HepG2 (cell line): ENCODE data around the gene ZIC3.

ENCODE experiments used
- ARNT2 ChIP-seq: sonication (generic); formaldehyde crosslinking; IDR thresholded peaks from 2 replicates; pipeline ENCODE4 v1.8.0; 2022; ENCODE audit warnings: mild to moderate bottlenecking, low read depth, missing genetic modification reagents, moderate library complexity
- FOXP1 ChIP-seq, 2 experiments: fragments of 450-650 bp in 1 of 2; IDR thresholded peaks; 2 replicates each; pipeline ENCODE4 v1.6.1; 2017 to 2018; ENCODE audit warnings: antibody characterized with exemption in 1 of 2
- HDAC6 ChIP-seq: fragments of 200-600 bp; sonication (generic); IDR thresholded peaks from 2 replicates; pipeline ENCODE4 v1.7.0; 2017; ENCODE audit warnings: mild to moderate bottlenecking, antibody characterized with exemption, low read length, low read depth
- KLF6 ChIP-seq: IDR thresholded peaks from 2 replicates; pipeline ENCODE4 v1.8.0; 2016; ENCODE audit warnings: missing biosample characterization, missing genetic modification reagents
- RXRA ChIP-seq: sonication (generic); formaldehyde crosslinking; IDR thresholded peaks from 2 replicates; pipeline ENCODE4 v1.5.1; 2020; ENCODE audit warnings: missing genetic modification reagents
- ZFP90 ChIP-seq: sonication (generic); formaldehyde crosslinking; IDR thresholded peaks from 2 replicates; pipeline ENCODE4 v1.8.0; 2022; ENCODE audit warnings: missing genetic modification reagents, mild to moderate bottlenecking, inconsistent platforms, borderline replicate concordance
- ZSCAN31 ChIP-seq: sonication (generic); formaldehyde crosslinking; IDR thresholded peaks from 2 replicates; pipeline ENCODE4 v1.5.0; 2020; ENCODE audit warnings: low read depth, mild to moderate bottlenecking, missing genetic modification reagents

DNA sequence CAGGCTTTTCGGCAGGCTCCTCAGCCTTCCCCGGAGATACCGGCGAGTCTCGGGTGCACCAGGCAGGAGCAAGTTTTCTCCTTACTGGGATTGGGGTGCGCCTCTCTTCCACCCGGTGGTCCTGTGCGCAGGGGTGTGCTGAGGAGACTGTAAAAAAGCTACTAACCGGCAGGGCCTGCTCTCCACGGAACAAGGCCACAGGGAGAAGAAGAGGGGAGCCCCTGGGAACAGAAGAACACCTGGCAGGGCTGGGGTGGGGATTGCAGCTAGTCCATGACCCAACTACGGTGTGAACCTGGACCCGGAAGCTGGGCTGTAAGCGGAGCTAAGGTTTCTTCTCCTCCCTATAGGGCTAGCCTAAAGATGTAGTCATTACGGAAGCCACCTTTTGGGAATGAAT, 17.7 kb upstream of the ZIC3 start:
- TF ChIP-seq FOXP1 (IDR thresholded peaks at IDR 0.05) (no peak), FOXP1 (CRISPR knock-in tag; IDR thresholded peaks at IDR 0.05) (no peak), ZSCAN31 (no peak), ZFP90 (CRISPR knock-in tag) (no peak), RXRA (CRISPR knock-in tag) (no peak), ARNT2 (CRISPR knock-in tag) (no peak), KLF6 (CRISPR knock-in tag) (no peak), HDAC6 (no peak)
